ENCODE results near the gene DNHD1.

DNA sequence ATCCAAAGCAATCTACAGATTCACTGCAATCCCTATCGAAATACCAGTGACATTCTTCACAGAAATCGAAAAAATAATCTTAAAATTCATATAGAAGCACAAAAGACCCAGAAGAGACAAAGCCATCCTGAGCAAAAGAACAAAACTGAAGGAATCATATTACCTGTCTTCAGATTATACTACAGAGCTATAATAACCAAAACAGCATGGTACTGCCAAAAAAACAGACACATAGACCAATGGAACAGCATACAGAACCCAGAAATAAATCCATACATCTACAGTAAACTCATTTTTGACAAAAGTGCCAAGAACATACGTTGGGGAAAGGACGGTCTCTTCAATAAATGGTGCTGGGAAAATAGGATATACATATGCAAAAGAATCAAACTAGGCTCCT lies 87.4 kb downstream of the DNHD1 start:
- TF ChIP-seq, protein P1, sequence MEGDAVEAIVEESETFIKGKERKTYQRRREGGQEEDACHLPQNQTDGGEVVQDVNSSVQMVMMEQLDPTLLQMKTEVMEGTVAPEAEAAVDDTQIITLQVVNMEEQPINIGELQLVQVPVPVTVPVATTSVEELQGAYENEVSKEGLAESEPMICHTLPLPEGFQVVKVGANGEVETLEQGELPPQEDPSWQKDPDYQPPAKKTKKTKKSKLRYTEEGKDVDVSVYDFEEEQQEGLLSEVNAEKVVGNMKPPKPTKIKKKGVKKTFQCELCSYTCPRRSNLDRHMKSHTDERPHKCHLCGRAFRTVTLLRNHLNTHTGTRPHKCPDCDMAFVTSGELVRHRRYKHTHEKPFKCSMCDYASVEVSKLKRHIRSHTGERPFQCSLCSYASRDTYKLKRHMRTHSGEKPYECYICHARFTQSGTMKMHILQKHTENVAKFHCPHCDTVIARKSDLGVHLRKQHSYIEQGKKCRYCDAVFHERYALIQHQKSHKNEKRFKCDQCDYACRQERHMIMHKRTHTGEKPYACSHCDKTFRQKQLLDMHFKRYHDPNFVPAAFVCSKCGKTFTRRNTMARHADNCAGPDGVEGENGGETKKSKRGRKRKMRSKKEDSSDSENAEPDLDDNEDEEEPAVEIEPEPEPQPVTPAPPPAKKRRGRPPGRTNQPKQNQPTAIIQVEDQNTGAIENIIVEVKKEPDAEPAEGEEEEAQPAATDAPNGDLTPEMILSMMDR (IDR thresholded peaks at IDR 0.05): no peak
- TF ChIP-seq EZH2 (IDR thresholded peaks at IDR 0.05) (no peak), EZH2phosphoT487 (IDR thresholded peaks at IDR 0.05) (no peak)

Measured in neural progenitor cell (in vitro differentiated cells).